ENCODE data around the gene CAPSL. TPM values are rescaled to one million over a fixed set of nuclear protein-coding genes. Genes with fewer than 3 reads are reported as not detected.

Gene CAPSL
- total RNA-seq, 4 donors from 2014 or later: not detected

GRCh38 chr5:35887321-35888100 is 50.9 kb downstream of the CAPSL start:
- Histone ChIP-seq H3K4me3 (no peak overlapping the region), H3K4me1 (peaks cover 12% of the 10 kb centered on the region), H3K9me3 (no peaks in the 10 kb centered on the region), H3K27me3 (no peaks in the 10 kb centered on the region), H3K36me3 (no peaks in the 10 kb centered on the region), H3K27ac (no peak overlapping the region)
- DNase-seq (ENCODE audit: low spot score in 2 of 2): no peak
- WGBS: 64% methylated on average over 5 of the region's 5 CpGs
- TF ChIP-seq POLR2AphosphoS5 (IDR thresholded peaks at IDR 0.05) (no peak), POLR2A (IDR thresholded peaks at IDR 0.05) (no peak), EP300 (IDR thresholded peaks at IDR 0.05) (no peak), CTCF (IDR thresholded peaks at IDR 0.05) (no peak)

GRCh38 chr5:35886381-35886780 is 52.0 kb downstream of the CAPSL start:
- no peaks in the 10 kb centered on the region for H3K27me3 ChIP-seq
- WGBS: 86% methylated on average over 3 of the region's 3 CpGs
- H3K27ac ChIP-seq: no peak overlapping the region
- no peaks in the 10 kb centered on the region for H3K9me3 ChIP-seq
- DNase-seq (ENCODE audit: low spot score in 2 of 2): no peak
- no peak overlapping the region for H3K4me3 ChIP-seq
- H3K4me1 ChIP-seq: peaks cover 12% of the 10 kb centered on the region
- TF ChIP-seq EP300 (IDR thresholded peaks at IDR 0.05) (no peak), POLR2A (IDR thresholded peaks at IDR 0.05) (no peak), CTCF (IDR thresholded peaks at IDR 0.05) (no peak), POLR2AphosphoS5 (IDR thresholded peaks at IDR 0.05) (no peak)
- no peaks in the 10 kb centered on the region for H3K36me3 ChIP-seq

DNA sequence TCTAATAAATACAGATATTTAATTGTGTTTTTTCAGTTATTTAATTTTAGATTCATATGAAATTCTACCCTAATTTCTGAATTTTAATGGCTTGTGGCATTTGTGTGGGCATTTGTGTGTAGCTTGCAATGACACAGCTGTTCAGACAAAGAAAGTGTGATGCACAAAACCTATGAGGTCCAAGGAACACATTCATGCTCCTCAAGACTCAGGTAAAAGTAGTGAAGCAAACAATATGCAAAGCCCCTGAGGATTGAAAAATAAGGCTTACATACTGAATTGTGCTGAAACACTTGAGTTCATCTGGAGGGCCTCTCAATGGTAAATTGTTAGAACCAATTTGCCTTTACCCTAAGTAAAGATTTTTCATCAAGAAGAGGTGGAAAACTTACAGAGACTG is 53.6 kb downstream of the CAPSL start:
- Histone ChIP-seq H3K27me3 (no peaks in the 10 kb centered on the region), H3K36me3 (no peaks in the 10 kb centered on the region), H3K9me3 (no peaks in the 10 kb centered on the region), H3K27ac (no peak overlapping the region), H3K4me3 (no peak overlapping the region), H3K4me1 (peaks cover under 1% of the 10 kb centered on the region)
- TF ChIP-seq CTCF (IDR thresholded peaks at IDR 0.05): no peak
- TF ChIP-seq POLR2A (IDR thresholded peaks at IDR 0.05): no peak
- TF ChIP-seq EP300 (IDR thresholded peaks at IDR 0.05): no peak
- TF ChIP-seq POLR2AphosphoS5 (IDR thresholded peaks at IDR 0.05): no peak
- DNase-seq (ENCODE audit: low spot score in 2 of 2): no peak

GRCh38 chr5:35884191-35884769 is 54.1 kb downstream of the CAPSL start:
- TF ChIP-seq CTCF (IDR thresholded peaks at IDR 0.05) (no peak), POLR2A (IDR thresholded peaks at IDR 0.05) (no peak), EP300 (IDR thresholded peaks at IDR 0.05) (no peak)
- Histone ChIP-seq H3K9me3 (no peaks in the 10 kb centered on the region), H3K4me3 (no peak overlapping the region), H3K36me3 (no peaks in the 10 kb centered on the region), H3K4me1 (no peaks in the 10 kb centered on the region), H3K27me3 (no peaks in the 10 kb centered on the region), H3K27ac (no peak overlapping the region)
- no peak for DNase-seq (ENCODE audit: low spot score in 2 of 2)
- WGBS: 60% methylated on average over 1 of the region's 1 CpG

DNA sequence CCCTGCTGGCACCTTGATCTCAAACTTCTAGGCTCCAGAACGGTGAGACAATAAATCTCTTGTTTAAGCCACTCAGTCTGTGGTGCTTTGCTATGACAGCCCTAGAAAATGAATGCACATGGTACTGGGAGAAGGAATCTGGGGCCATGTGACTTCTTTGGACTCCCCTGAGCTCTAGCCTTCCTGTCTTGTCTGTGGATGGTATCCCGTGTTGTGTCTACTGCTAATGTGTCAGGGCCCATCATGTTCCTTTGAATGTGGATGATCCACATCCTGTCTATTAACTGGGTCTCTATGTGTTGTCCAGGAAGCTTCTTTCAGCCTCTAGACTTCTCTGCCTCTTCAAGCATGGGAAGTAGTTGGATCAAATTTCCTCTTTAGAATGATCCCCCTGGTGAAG is 56.7 kb downstream of the CAPSL start:
- WGBS: 82% methylated on average over 2 of the region's 2 CpGs
- no peaks in the 10 kb centered on the region for H3K9me3 ChIP-seq
- H3K4me1 ChIP-seq: peaks cover under 1% of the 10 kb centered on the region
- TF ChIP-seq CTCF (IDR thresholded peaks at IDR 0.05): no peak
- TF ChIP-seq POLR2A (IDR thresholded peaks at IDR 0.05): no peak
- no peak for TF ChIP-seq POLR2AphosphoS5 (IDR thresholded peaks at IDR 0.05)
- no peak for TF ChIP-seq EP300 (IDR thresholded peaks at IDR 0.05)
- no peak overlapping the region for H3K27ac ChIP-seq
- no peak for DNase-seq (ENCODE audit: low spot score in 2 of 2)
- H3K27me3 ChIP-seq: no peaks in the 10 kb centered on the region
- H3K36me3 ChIP-seq: no peaks in the 10 kb centered on the region
- no peak overlapping the region for H3K4me3 ChIP-seq
